ENCODE data around the gene SKAP2.

Gene SKAP2

DNA sequence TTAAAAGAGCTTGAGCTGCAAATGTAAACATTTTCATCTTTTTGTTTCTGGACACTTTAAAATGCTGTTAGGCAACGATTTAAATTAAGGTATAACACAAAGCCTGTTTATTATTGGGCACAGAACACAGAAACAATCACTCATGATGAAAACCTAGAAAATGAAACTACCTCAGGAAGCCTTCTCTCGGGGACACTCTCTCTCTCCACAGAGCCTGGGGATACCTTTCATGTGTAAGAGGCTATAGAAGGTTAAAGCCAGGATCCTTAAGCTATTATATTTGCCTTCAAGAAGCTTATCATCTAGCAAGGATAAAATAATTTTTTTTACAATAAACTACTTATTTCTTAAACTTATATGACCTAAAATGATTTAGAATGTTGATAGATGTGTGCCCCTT, 194.1 kb downstream of the SKAP2 start:
- Histone ChIP-seq H3K9me3 (ENCODE audit: insufficient read depth, low read depth, low read length) (no peaks in the 10 kb centered on the region), H3K27me3 (ENCODE audit: insufficient read depth, low read length) (no peaks in the 10 kb centered on the region), H2AFZ (ENCODE audit: insufficient read depth, low read length, poor library complexity) (no peak overlapping the region), H4K91ac (ENCODE audit: low read depth, low read length) (no peak overlapping the region), H3K4me3 (ENCODE audit: low read depth, low read length) (no peak overlapping the region), H3K36me3 (ENCODE audit: control insufficient read depth in 1 of 2, insufficient read depth in 2 of 2, low read length in 2 of 2) (no peaks in the 10 kb centered on the region), H3K27ac (ENCODE audit: low read depth, low read length) (no peak overlapping the region), H2BK12ac (ENCODE audit: low read length) (no peak overlapping the region), H4K8ac (ENCODE audit: low read depth, low read length) (no peak overlapping the region), H3K14ac (ENCODE audit: low read length) (no peak overlapping the region), H2BK120ac (ENCODE audit: insufficient read depth, low read length, poor library complexity) (no peak overlapping the region), H4K12ac (ENCODE audit: low read depth, low read length) (no peak overlapping the region), H3K18ac (ENCODE audit: low read length) (no peak overlapping the region), H3K23ac (ENCODE audit: low read length) (no peak overlapping the region), H3K4me1 (ENCODE audit: control insufficient read depth in 1 of 2, insufficient read depth in 2 of 2, low read length in 2 of 2) (no peaks in the 10 kb centered on the region), H3K79me1 (ENCODE audit: low read length) (no peaks in the 10 kb centered on the region), H3K79me2 (ENCODE audit: control insufficient read depth, insufficient read depth, low read length, poor library complexity) (no peaks in the 10 kb centered on the region), H2BK5ac (ENCODE audit: low read depth, low read length, poor library complexity) (no peak overlapping the region), H3K4me2 (ENCODE audit: low read length) (no peak overlapping the region), H2AK5ac (ENCODE audit: low read length) (no peak overlapping the region), H3K9ac (ENCODE audit: low read length) (no peak overlapping the region), H3K4ac (ENCODE audit: low read depth, low read length) (no peak overlapping the region)
- DNase-seq = no peak
- WGBS (ENCODE audit: extremely low coverage, insufficient coverage, insufficient read length) = no CpG with 5 or more reads among the region's 2 CpGs

GRCh38 chr7:26668821-26669220, 195.6 kb downstream of the SKAP2 start:
- no CpG with 5 or more reads among the region's 4 CpGs for WGBS (ENCODE audit: extremely low coverage, insufficient coverage, insufficient read length)
- DNase-seq = peak in 1 of 2 donors; percentile 59
- no peak overlapping the region for H3K14ac ChIP-seq (ENCODE audit: low read length)

DNA sequence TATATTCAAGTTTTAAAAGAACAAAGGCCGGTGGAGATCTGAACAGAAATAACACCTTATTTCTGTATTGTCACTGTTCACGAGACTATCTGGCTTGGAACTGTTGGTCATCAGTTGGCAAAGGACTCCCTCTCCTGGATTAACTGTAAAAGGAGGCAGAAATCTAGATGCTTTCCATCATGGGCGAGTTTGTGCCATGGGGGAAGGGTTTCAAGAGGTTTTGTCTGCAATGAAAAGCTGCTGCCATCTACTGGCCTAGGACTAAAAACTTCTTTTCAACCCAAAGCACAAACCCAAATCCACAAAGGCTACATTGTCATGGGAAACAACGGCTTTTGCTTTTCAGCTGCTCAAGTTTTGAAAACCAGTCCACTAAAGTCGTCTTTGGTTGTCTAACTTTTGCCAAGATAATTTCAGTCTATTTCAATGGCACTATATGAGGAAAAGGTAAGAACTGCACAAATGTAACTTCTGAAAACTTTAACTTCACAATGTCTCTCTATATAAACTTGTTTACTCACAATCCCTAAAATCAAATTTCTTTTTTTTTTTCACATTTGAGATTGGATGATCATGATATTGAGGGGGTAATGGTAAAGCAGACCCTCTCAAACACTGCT, 196.8 kb downstream of the SKAP2 start:
- WGBS (ENCODE audit: extremely low coverage, insufficient coverage, insufficient read length) = no CpG with 5 or more reads among the region's 5 CpGs

More at GRCh38 chr7:26668821-26669220, 195.6 kb downstream of the SKAP2 start:
- no peaks in the 10 kb centered on the region for H3K27me3 ChIP-seq (ENCODE audit: insufficient read depth, low read length)
- H4K91ac ChIP-seq (ENCODE audit: low read depth, low read length) = no peak overlapping the region
- no peak overlapping the region for H3K4me2 ChIP-seq (ENCODE audit: low read length)
- H3K36me3 ChIP-seq (ENCODE audit: control insufficient read depth in 1 of 2, insufficient read depth in 2 of 2, low read length in 2 of 2) = no peaks in the 10 kb centered on the region
- H4K8ac ChIP-seq (ENCODE audit: low read depth, low read length) = no peak overlapping the region
- H4K12ac ChIP-seq (ENCODE audit: low read depth, low read length) = no peak overlapping the region
- H3K27ac ChIP-seq (ENCODE audit: low read depth, low read length) = no peak overlapping the region
- H2BK12ac ChIP-seq (ENCODE audit: low read length) = no peak overlapping the region
- no peaks in the 10 kb centered on the region for H3K9me3 ChIP-seq (ENCODE audit: insufficient read depth, low read depth, low read length)
- H3K9ac ChIP-seq (ENCODE audit: low read length) = no peak overlapping the region
- H2AFZ ChIP-seq (ENCODE audit: insufficient read depth, low read length, poor library complexity) = no peak overlapping the region
- no peak overlapping the region for H3K18ac ChIP-seq (ENCODE audit: low read length)
- H3K4me1 ChIP-seq (ENCODE audit: control insufficient read depth in 1 of 2, insufficient read depth in 2 of 2, low read length in 2 of 2) = no peaks in the 10 kb centered on the region
- H2AK5ac ChIP-seq (ENCODE audit: low read length) = no peak overlapping the region
- H3K4me3 ChIP-seq (ENCODE audit: low read depth, low read length) = no peak overlapping the region
- no peak overlapping the region for H2BK120ac ChIP-seq (ENCODE audit: insufficient read depth, low read length, poor library complexity)
- H3K4ac ChIP-seq (ENCODE audit: low read depth, low read length) = no peak overlapping the region
- H3K79me1 ChIP-seq (ENCODE audit: low read length) = no peaks in the 10 kb centered on the region
- H2BK5ac ChIP-seq (ENCODE audit: low read depth, low read length, poor library complexity) = no peak overlapping the region
- H3K23ac ChIP-seq (ENCODE audit: low read length) = no peak overlapping the region
- H3K79me2 ChIP-seq (ENCODE audit: control insufficient read depth, insufficient read depth, low read length, poor library complexity) = no peaks in the 10 kb centered on the region

GRCh38 chr7:26664735-26665416, 199.5 kb downstream of the SKAP2 start:
- Histone ChIP-seq H3K79me1 (ENCODE audit: low read length) (no peaks in the 10 kb centered on the region), H4K12ac (ENCODE audit: low read depth, low read length) (no peak overlapping the region), H3K18ac (ENCODE audit: low read length) (no peak overlapping the region), H3K79me2 (ENCODE audit: control insufficient read depth, insufficient read depth, low read length, poor library complexity) (no peaks in the 10 kb centered on the region), H2AFZ (ENCODE audit: insufficient read depth, low read length, poor library complexity) (no peak overlapping the region), H3K9me3 (ENCODE audit: insufficient read depth, low read depth, low read length) (no peaks in the 10 kb centered on the region), H3K27ac (ENCODE audit: low read depth, low read length) (no peak overlapping the region), H3K14ac (ENCODE audit: low read length) (no peak overlapping the region), H3K4me1 (ENCODE audit: control insufficient read depth in 1 of 2, insufficient read depth in 2 of 2, low read length in 2 of 2) (no peaks in the 10 kb centered on the region), H3K9ac (ENCODE audit: low read length) (no peak overlapping the region), H2BK5ac (ENCODE audit: low read depth, low read length, poor library complexity) (no peak overlapping the region), H3K27me3 (ENCODE audit: insufficient read depth, low read length) (no peaks in the 10 kb centered on the region), H3K4me3 (ENCODE audit: low read depth, low read length) (no peak overlapping the region), H2AK5ac (ENCODE audit: low read length) (no peak overlapping the region), H2BK120ac (ENCODE audit: insufficient read depth, low read length, poor library complexity) (no peak overlapping the region), H3K4ac (ENCODE audit: low read depth, low read length) (no peak overlapping the region), H2BK12ac (ENCODE audit: low read length) (no peak overlapping the region), H4K91ac (ENCODE audit: low read depth, low read length) (no peak overlapping the region), H3K36me3 (ENCODE audit: control insufficient read depth in 1 of 2, insufficient read depth in 2 of 2, low read length in 2 of 2) (no peaks in the 10 kb centered on the region), H3K4me2 (ENCODE audit: low read length) (no peak overlapping the region), H3K23ac (ENCODE audit: low read length) (no peak overlapping the region), H4K8ac (ENCODE audit: low read depth, low read length) (no peak overlapping the region)
- peak; percentile 71 to 90 for DNase-seq
- WGBS (ENCODE audit: extremely low coverage, insufficient coverage, insufficient read length) = no CpG with 5 or more reads among the region's 5 CpGs

More for the DNA sequence above, 196.8 kb downstream of the SKAP2 start:
- no peaks in the 10 kb centered on the region for H3K79me2 ChIP-seq (ENCODE audit: control insufficient read depth, insufficient read depth, low read length, poor library complexity)
- no peak overlapping the region for H3K14ac ChIP-seq (ENCODE audit: low read length)
- H4K8ac ChIP-seq (ENCODE audit: low read depth, low read length) = no peak overlapping the region
- H3K27ac ChIP-seq (ENCODE audit: low read depth, low read length) = no peak overlapping the region
- H3K4ac ChIP-seq (ENCODE audit: low read depth, low read length) = no peak overlapping the region
- no peak overlapping the region for H3K18ac ChIP-seq (ENCODE audit: low read length)
- H3K9me3 ChIP-seq (ENCODE audit: insufficient read depth, low read depth, low read length) = no peaks in the 10 kb centered on the region
- no peaks in the 10 kb centered on the region for H3K27me3 ChIP-seq (ENCODE audit: insufficient read depth, low read length)
- H4K12ac ChIP-seq (ENCODE audit: low read depth, low read length) = no peak overlapping the region
- H3K4me2 ChIP-seq (ENCODE audit: low read length) = no peak overlapping the region
- no peaks in the 10 kb centered on the region for H3K4me1 ChIP-seq (ENCODE audit: control insufficient read depth in 1 of 2, insufficient read depth in 2 of 2, low read length in 2 of 2)
- H2BK12ac ChIP-seq (ENCODE audit: low read length) = no peak overlapping the region
- H2BK5ac ChIP-seq (ENCODE audit: low read depth, low read length, poor library complexity) = no peak overlapping the region
- H2AK5ac ChIP-seq (ENCODE audit: low read length) = no peak overlapping the region
- no peak overlapping the region for H2BK120ac ChIP-seq (ENCODE audit: insufficient read depth, low read length, poor library complexity)
- H4K91ac ChIP-seq (ENCODE audit: low read depth, low read length) = no peak overlapping the region
- no peaks in the 10 kb centered on the region for H3K36me3 ChIP-seq (ENCODE audit: control insufficient read depth in 1 of 2, insufficient read depth in 2 of 2, low read length in 2 of 2)
- no peak overlapping the region for H3K4me3 ChIP-seq (ENCODE audit: low read depth, low read length)
- H3K23ac ChIP-seq (ENCODE audit: low read length) = no peak overlapping the region
- DNase-seq = peak; percentile 88 to 95
- no peaks in the 10 kb centered on the region for H3K79me1 ChIP-seq (ENCODE audit: low read length)
- H2AFZ ChIP-seq (ENCODE audit: insufficient read depth, low read length, poor library complexity) = no peak overlapping the region
- H3K9ac ChIP-seq (ENCODE audit: low read length) = no peak overlapping the region
